PFSK-1 (cell line): ENCODE measurements around the gene MAD2L1BP.

Experiments
- POLR2AphosphoS5 ChIP-seq: IDR thresholded peaks from 2 replicates; pipeline ENCODE4 v1.6.1; 2012; ENCODE audit warnings: low read depth, mild to moderate bottlenecking, control low read depth, low read length, moderate library complexity
- TAF1 ChIP-seq: IDR thresholded peaks from 2 replicates; pipeline ENCODE4 v1.6.1; 2012; ENCODE audit warnings: low read length, control low read depth, borderline replicate concordance; ENCODE audit not compliant: insufficient read depth
- TF ChIP-seq, protein P1 (sequence below), 2 experiments: IDR thresholded peaks; 2 replicates each; pipeline versions ENCODE4 v1.6.1 to v1.8.0; 2011 to 2012; ENCODE audit warnings: low read depth in 2 of 2, low read length in 2 of 2, control low read depth in 1 of 2, inconsistent platforms in 1 of 2, mild to moderate bottlenecking in 1 of 2, moderate library complexity in 1 of 2; ENCODE audit not compliant: insufficient read depth in 1 of 2

DNA sequence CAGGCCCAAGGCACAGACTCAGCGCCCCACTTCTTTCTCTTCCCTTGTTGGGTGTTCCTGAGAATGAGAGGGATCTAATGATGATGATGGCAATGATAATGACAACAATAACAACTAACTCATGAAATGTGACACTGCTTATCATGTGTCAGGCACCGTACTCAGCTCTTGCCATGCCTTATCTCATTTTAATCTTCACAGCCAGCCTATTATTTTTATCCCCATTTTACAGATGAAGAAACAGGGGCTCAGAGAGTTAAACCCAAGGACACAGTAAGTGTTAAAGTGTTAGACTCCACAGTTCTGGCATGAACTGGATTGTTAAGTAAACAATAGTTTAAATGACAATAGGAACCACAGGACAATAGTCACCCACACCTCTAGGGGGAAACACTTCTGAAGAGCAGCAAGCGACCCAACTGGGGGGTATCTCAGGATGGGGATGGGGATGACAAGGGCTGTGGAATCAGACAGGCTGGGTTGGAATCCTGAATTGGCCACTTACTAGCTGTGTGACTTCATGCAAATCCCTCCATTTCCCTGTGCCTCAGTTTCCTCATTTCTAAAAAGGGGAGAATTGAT lies 21.7 kb downstream of the MAD2L1BP start:
- TF ChIP-seq TAF1 = no peak
- TF ChIP-seq POLR2AphosphoS5 = no peak
- TF ChIP-seq, protein P1, sequence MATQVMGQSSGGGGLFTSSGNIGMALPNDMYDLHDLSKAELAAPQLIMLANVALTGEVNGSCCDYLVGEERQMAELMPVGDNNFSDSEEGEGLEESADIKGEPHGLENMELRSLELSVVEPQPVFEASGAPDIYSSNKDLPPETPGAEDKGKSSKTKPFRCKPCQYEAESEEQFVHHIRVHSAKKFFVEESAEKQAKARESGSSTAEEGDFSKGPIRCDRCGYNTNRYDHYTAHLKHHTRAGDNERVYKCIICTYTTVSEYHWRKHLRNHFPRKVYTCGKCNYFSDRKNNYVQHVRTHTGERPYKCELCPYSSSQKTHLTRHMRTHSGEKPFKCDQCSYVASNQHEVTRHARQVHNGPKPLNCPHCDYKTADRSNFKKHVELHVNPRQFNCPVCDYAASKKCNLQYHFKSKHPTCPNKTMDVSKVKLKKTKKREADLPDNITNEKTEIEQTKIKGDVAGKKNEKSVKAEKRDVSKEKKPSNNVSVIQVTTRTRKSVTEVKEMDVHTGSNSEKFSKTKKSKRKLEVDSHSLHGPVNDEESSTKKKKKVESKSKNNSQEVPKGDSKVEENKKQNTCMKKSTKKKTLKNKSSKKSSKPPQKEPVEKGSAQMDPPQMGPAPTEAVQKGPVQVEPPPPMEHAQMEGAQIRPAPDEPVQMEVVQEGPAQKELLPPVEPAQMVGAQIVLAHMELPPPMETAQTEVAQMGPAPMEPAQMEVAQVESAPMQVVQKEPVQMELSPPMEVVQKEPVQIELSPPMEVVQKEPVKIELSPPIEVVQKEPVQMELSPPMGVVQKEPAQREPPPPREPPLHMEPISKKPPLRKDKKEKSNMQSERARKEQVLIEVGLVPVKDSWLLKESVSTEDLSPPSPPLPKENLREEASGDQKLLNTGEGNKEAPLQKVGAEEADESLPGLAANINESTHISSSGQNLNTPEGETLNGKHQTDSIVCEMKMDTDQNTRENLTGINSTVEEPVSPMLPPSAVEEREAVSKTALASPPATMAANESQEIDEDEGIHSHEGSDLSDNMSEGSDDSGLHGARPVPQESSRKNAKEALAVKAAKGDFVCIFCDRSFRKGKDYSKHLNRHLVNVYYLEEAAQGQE (IDR thresholded peaks at IDR 0.05; ENCODE audit: insufficient read depth in 1 of 2, low read depth in 2 of 2, low read length in 2 of 2) = no peak
